CD8-positive, alpha-beta memory T cell (primary cell): ENCODE results near the gene OR2G3. TPM values are rescaled to one million over a fixed set of nuclear protein-coding genes. Genes with fewer than 3 reads are reported as not detected.

Source experiments
- CTCF ChIA-PET: fragments of 350-600 bp; sonication (Branson Sonifier 250); formaldehyde crosslinking; loops from one replicate; lab custom pipeline; 2021; ENCODE audit warnings: antibody characterized with exemption; lab: Charles Lee
- POLR2A ChIA-PET: fragments of 350-600 bp; sonication (Branson Sonifier 250); formaldehyde crosslinking; loops from one replicate; lab custom pipeline; 2021; ENCODE audit warnings: antibody characterized with exemption; lab: Charles Lee
- DNase-seq, 5 donors: peaks; one replicate each; pipeline versions ENCODE4 v3.0.0 to v3.0.0-alpha.2; 2020 to 2022; ENCODE audit warnings: mixed read lengths in 1 of 5
- H3K27ac ChIP-seq: one replicate; pipeline ENCODE4 v1.7.0; 2013; ENCODE audit warnings: low read depth, mild to moderate bottlenecking, low read length, moderate library complexity
- H3K27me3 ChIP-seq: 2 replicates; pipeline ENCODE4 v1.7.0; 2013; ENCODE audit warnings: low read length, mild to moderate bottlenecking; ENCODE audit not compliant: insufficient read depth, poor library complexity, severe bottlenecking
- H3K36me3 ChIP-seq: 2 replicates; pipeline ENCODE4 v1.7.0; 2013; ENCODE audit warnings: mild to moderate bottlenecking, low read length, moderate library complexity; ENCODE audit not compliant: insufficient read depth
- H3K4me1 ChIP-seq: 2 replicates; pipeline ENCODE4 v1.7.0; 2013; ENCODE audit warnings: mild to moderate bottlenecking, low read length, moderate library complexity; ENCODE audit not compliant: insufficient read depth
- H3K4me3 ChIP-seq: 2 replicates; pipeline ENCODE4 v1.7.0; 2013; ENCODE audit warnings: mild to moderate bottlenecking, low read length
- H3K9me3 ChIP-seq: 2 replicates; pipeline ENCODE4 v1.7.0; 2013; ENCODE audit warnings: mild to moderate bottlenecking, low read length
- H3K27ac Mint-ChIP-seq, 8 donors: one replicate each; pipeline ENCODE4 v1.8.0; 2020 to 2021; ENCODE audit warnings: mixed read lengths in 8 of 8, mild to moderate bottlenecking in 6 of 8, inconsistent platforms in 3 of 8, moderate library complexity in 3 of 8
- H3K27me3 Mint-ChIP-seq, 2 donors: one replicate each; pipeline ENCODE4 v1.8.0; 2020 to 2021; ENCODE audit warnings: mixed read lengths in 2 of 2, mild to moderate bottlenecking in 1 of 2, moderate library complexity in 1 of 2
- H3K36me3 Mint-ChIP-seq, 3 donors: one replicate each; pipeline ENCODE4 v1.8.0; 2020 to 2021; ENCODE audit warnings: mixed read lengths in 3 of 3, inconsistent platforms in 1 of 3, mild to moderate bottlenecking in 1 of 3
- H3K4me1 Mint-ChIP-seq, 3 donors: one replicate each; pipeline ENCODE4 v1.8.0; 2020 to 2021; ENCODE audit warnings: mixed read lengths in 3 of 3, inconsistent platforms in 1 of 3, mild to moderate bottlenecking in 1 of 3
- H3K4me3 Mint-ChIP-seq, 7 donors: one replicate each; pipeline ENCODE4 v1.8.0; 2020 to 2021; ENCODE audit warnings: mixed read lengths in 7 of 7, mild to moderate bottlenecking in 6 of 7, moderate library complexity in 4 of 7, inconsistent platforms in 2 of 7
- H3K9me3 Mint-ChIP-seq, 5 donors: one replicate each; pipeline ENCODE4 v1.8.0; 2020 to 2022; ENCODE audit warnings: mixed read lengths in 5 of 5, mild to moderate bottlenecking in 3 of 5, moderate library complexity in 2 of 5, inconsistent platforms in 1 of 5
- polyA plus RNA-seq: library from polyadenylated mRNA; unstranded; fragments of 300-500 nt; fragmentation: Illumina TruSeq; gene quantifications from one replicate; pipeline ENCODE4 v1.2.3, GENCODE V29; 2021
- total RNA-seq, 2 experiments: library from RNA; stranded (reverse); gene quantifications; one replicate each; pipeline ENCODE4 v1.2.3, GENCODE V29; 2021

Gene OR2G3
- total RNA-seq (not detected), polyA plus RNA-seq (not detected)

GRCh38 chr1:247605286-247605685 lies at the start of gene OR2G3:
Gene OR2G3, plus strand, starts transcription at chr1:247605586. Its CDS starts 0 bp downstream, at chr1:247605586.
- peaks cover 7 to 9% of the 10 kb centered on the region in 2 donors for H3K27me3 Mint-ChIP-seq
- Histone ChIP-seq H3K27me3 (no peaks in the 10 kb centered on the region), H3K4me3 (no peak within 1 kb of the TSS), H3K9me3 (no peaks in the 10 kb centered on the region), H3K36me3 (no peaks in the 10 kb centered on the region), H3K27ac (no peak within 1 kb of the TSS), H3K4me1 (no peaks in the 10 kb centered on the region)
- no peak within 1 kb of the TSS for H3K27ac Mint-ChIP-seq
- CTCF ChIA-PET: no interaction called here
- POLR2A ChIA-PET: no interaction called here
- H3K9me3 Mint-ChIP-seq: peaks cover 2 to 9% (median 3%) of the 10 kb centered on the region in 5 donors
- no peak within 1 kb of the TSS for H3K4me3 Mint-ChIP-seq
- no peaks in the 10 kb centered on the region for H3K36me3 Mint-ChIP-seq
- no peaks in the 10 kb centered on the region for H3K4me1 Mint-ChIP-seq
- no peak for DNase-seq

- H3K36me3 Mint-ChIP-seq: no peaks in the 10 kb centered on the region
Measured at GRCh38 chr1:247557926-247558674, 47.3 kb upstream of the OR2G3 start.

DNA sequence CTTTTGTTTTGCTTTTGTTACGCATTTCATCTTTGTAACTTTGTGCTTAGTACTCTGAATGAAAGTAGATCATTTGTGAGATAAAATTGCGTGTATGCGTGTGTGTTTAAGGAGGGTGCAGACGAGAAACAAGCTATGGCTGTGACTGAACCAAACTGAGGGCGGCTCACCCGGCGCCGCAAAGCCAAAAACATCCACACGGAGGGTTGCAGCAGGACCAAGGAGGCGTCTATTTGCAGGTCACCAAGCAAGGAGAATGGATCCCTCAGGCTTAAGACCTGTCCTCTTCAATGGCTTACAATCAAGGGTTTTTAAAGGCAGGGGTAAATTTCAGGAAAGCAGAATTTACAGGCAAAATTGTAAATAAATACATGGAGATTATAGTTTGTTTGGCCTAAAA lies 43.7 kb upstream of the OR2G3 start:
- no peaks in the 10 kb centered on the region for H3K4me1 ChIP-seq
- DNase-seq: no peak

More at GRCh38 chr1:247557926-247558674, 47.3 kb upstream of the OR2G3 start:
- POLR2A ChIA-PET: no interaction called here
- no peaks in the 10 kb centered on the region for H3K27me3 ChIP-seq
- DNase-seq: no peak
- H3K9me3 Mint-ChIP-seq: no peaks in the 10 kb centered on the region
- no peak overlapping the region for H3K27ac ChIP-seq
- H3K4me3 Mint-ChIP-seq: no peak overlapping the region
- no peaks in the 10 kb centered on the region for H3K4me1 Mint-ChIP-seq
- no peaks in the 10 kb centered on the region for H3K9me3 ChIP-seq
- no peaks in the 10 kb centered on the region for H3K4me1 ChIP-seq
- CTCF ChIA-PET: no interaction called here
- H3K4me3 ChIP-seq: no peak overlapping the region
- no peaks in the 10 kb centered on the region for H3K36me3 ChIP-seq
- H3K27ac Mint-ChIP-seq: no peak overlapping the region
- H3K27me3 Mint-ChIP-seq: peaks cover 5 to 6% of the 10 kb centered on the region in 2 donors

GRCh38 chr1:247562198-247562597 lies 43.2 kb upstream of the OR2G3 start:
- Mint-ChIP-seq H3K27ac (no peak overlapping the region), H3K9me3 (no peaks in the 10 kb centered on the region), H3K4me1 (no peaks in the 10 kb centered on the region), H3K27me3 (peaks cover 5 to 6% of the 10 kb centered on the region in 2 donors), H3K36me3 (no peaks in the 10 kb centered on the region), H3K4me3 (no peak overlapping the region)
- Histone ChIP-seq H3K27ac (no peak overlapping the region), H3K36me3 (no peaks in the 10 kb centered on the region), H3K9me3 (no peaks in the 10 kb centered on the region), H3K4me3 (no peak overlapping the region), H3K4me1 (no peaks in the 10 kb centered on the region), H3K27me3 (no peaks in the 10 kb centered on the region)
- CTCF ChIA-PET: no interaction called here
- no peak for DNase-seq
- POLR2A ChIA-PET: no interaction called here

More for the DNA sequence above, 43.7 kb upstream of the OR2G3 start:
- Histone ChIP-seq H3K27me3 (no peaks in the 10 kb centered on the region), H3K36me3 (no peaks in the 10 kb centered on the region), H3K27ac (no peak overlapping the region), H3K9me3 (no peaks in the 10 kb centered on the region), H3K4me3 (no peak overlapping the region)
- no peak overlapping the region for H3K27ac Mint-ChIP-seq
- H3K27me3 Mint-ChIP-seq: peaks cover 5 to 6% of the 10 kb centered on the region in 2 donors
- ChIA-PET POLR2A (interaction anchor here (0.6 kb wide), 1 partner anchor 23 kb away, joined by 3 read pairs; no protein-coding TSS in a partner anchor), CTCF (no interaction called here)
- no peaks in the 10 kb centered on the region for H3K36me3 Mint-ChIP-seq
- no peaks in the 10 kb centered on the region for H3K9me3 Mint-ChIP-seq
- H3K4me3 Mint-ChIP-seq: no peak overlapping the region
- no peaks in the 10 kb centered on the region for H3K4me1 Mint-ChIP-seq

- DNase-seq: no peak
- no peaks in the 10 kb centered on the region for H3K36me3 ChIP-seq
- Mint-ChIP-seq H3K9me3 (peaks cover 0 to 10% (median 2%) of the 10 kb centered on the region in 5 donors), H3K27ac (no peak overlapping the region), H3K36me3 (no peaks in the 10 kb centered on the region), H3K27me3 (peaks cover 2 to 34% of the 10 kb centered on the region in 2 donors), H3K4me1 (no peaks in the 10 kb centered on the region), H3K4me3 (no peak overlapping the region)
- H3K9me3 ChIP-seq: no peaks in the 10 kb centered on the region
- no peaks in the 10 kb centered on the region for H3K27me3 ChIP-seq
- H3K4me3 ChIP-seq: no peak overlapping the region
- ChIA-PET POLR2A (no interaction called here), CTCF (no interaction called here)
- H3K4me1 ChIP-seq: no peaks in the 10 kb centered on the region
- no peak overlapping the region for H3K27ac ChIP-seq
Measured at GRCh38 chr1:247574236-247574635, 31.1 kb upstream of the OR2G3 start.

- no peaks in the 10 kb centered on the region for H3K4me1 ChIP-seq
- Mint-ChIP-seq H3K27me3 (peaks cover 2 to 34% of the 10 kb centered on the region in 2 donors), H3K27ac (no peak overlapping the region), H3K36me3 (no peaks in the 10 kb centered on the region), H3K9me3 (peaks cover 0 to 6% (median 2%) of the 10 kb centered on the region in 5 donors), H3K4me3 (no peak overlapping the region), H3K4me1 (no peaks in the 10 kb centered on the region)
- POLR2A ChIA-PET: no interaction called here
- no peak overlapping the region for H3K4me3 ChIP-seq
- no peak for DNase-seq
- H3K9me3 ChIP-seq: no peaks in the 10 kb centered on the region
- no peak overlapping the region for H3K27ac ChIP-seq
- CTCF ChIA-PET: no interaction called here
- H3K36me3 ChIP-seq: no peaks in the 10 kb centered on the region
- H3K27me3 ChIP-seq: no peaks in the 10 kb centered on the region
Measured at GRCh38 chr1:247574664-247575063, 30.7 kb upstream of the OR2G3 start.

- Histone ChIP-seq H3K36me3 (no peaks in the 10 kb centered on the region), H3K4me1 (no peaks in the 10 kb centered on the region), H3K27ac (no peak overlapping the region), H3K27me3 (no peaks in the 10 kb centered on the region), H3K9me3 (no peaks in the 10 kb centered on the region), H3K4me3 (no peak overlapping the region)
- Mint-ChIP-seq H3K36me3 (no peaks in the 10 kb centered on the region), H3K27me3 (peaks cover 2 to 34% of the 10 kb centered on the region in 2 donors), H3K27ac (no peak overlapping the region), H3K4me3 (no peak overlapping the region), H3K4me1 (no peaks in the 10 kb centered on the region), H3K9me3 (no peaks in the 10 kb centered on the region)
- DNase-seq: no peak
- CTCF ChIA-PET: interaction anchor here (1.5 kb wide), 1 partner anchor 186 kb away, joined by 4 read pairs; no protein-coding TSS in a partner anchor
- POLR2A ChIA-PET: no interaction called here
Measured at GRCh38 chr1:247576514-247576913, 28.9 kb upstream of the OR2G3 start.

DNA sequence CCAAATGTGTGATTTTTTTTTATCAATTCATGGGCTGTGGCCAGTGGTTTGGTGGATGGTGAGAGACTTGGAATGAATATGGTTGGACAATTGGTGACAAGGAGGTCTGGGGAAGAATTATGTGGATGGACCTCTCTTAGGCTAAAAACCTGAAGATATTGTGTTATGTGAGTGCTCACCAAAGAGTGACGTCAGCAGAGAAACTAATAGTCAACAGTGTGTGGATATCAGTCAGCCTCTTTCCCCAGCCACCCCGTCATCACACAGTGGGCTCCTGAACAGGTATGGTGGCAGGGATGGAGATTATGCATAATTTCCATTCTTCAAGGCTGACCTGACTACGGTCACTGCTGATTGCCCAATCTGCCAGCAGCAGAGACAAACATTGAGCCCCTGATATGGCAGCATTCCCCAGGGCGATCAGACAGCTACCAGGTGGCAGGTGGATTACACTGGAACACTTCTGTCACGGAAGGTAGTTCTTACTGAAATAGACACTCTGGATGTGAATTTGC lies 26.4 kb upstream of the OR2G3 start:
- ChIA-PET POLR2A (no interaction called here), CTCF (no interaction called here)
- H3K27ac ChIP-seq: no peak overlapping the region
- Mint-ChIP-seq H3K9me3 (no peaks in the 10 kb centered on the region), H3K36me3 (no peaks in the 10 kb centered on the region), H3K4me3 (no peak overlapping the region), H3K27me3 (peaks cover 2 to 27% of the 10 kb centered on the region in 2 donors), H3K27ac (peak overlapping the region in 1 of 8 donors; percentile 12), H3K4me1 (no peaks in the 10 kb centered on the region)
- DNase-seq: no peak
- H3K27me3 ChIP-seq: no peaks in the 10 kb centered on the region
- H3K4me3 ChIP-seq: no peak overlapping the region
- H3K4me1 ChIP-seq: no peaks in the 10 kb centered on the region
- H3K9me3 ChIP-seq: no peaks in the 10 kb centered on the region
- H3K36me3 ChIP-seq: no peaks in the 10 kb centered on the region
